ENCODE measurements around the gene SLC51A. TPM values are rescaled to one million over a fixed set of nuclear protein-coding genes. Genes with fewer than 3 reads are reported as not detected.
A peak's percentile ranks its signal among the peaks of the same experiment; 100 is the strongest.

The SLC51A gene
- total and polyA plus RNA-seq, 9 of the 15 experiments (the other 6 are each of a cell fraction or from before 2014, with no cell fraction given): 0.35 to 0.38 TPM; not detected in 7

GRCh38 chr3:196177567-196177966 lies 38.8 kb upstream of the SLC51A start:
- Histone ChIP-seq H4K20me1 (replicated peaks; ENCODE audit: control insufficient read depth, insufficient read depth, low read length) (no peaks in the 10 kb centered on the region), H3K27ac (ENCODE audit: extremely low read depth, low read depth, low read length) (peak overlapping the region; percentile 30; the same call in 2 of the 3 replicates), H3K27me3 (ENCODE audit: control insufficient read depth in 2 of 2, insufficient read depth in 2 of 2, low read length in 2 of 2) (no peaks in the 10 kb centered on the region), H3K4me3 (no peak overlapping the region), H3K9ac (ENCODE audit: insufficient read depth in 1 of 2, low read depth in 2 of 2, low read length in 2 of 2) (peak overlapping the region in 1 of 2 experiments; percentile 76; a peak in 1 of 4 replicates), H3K9me3 (replicated peaks; ENCODE audit: control insufficient read depth, insufficient read depth, low read depth, low read length) (no peaks in the 10 kb centered on the region), H3K4me1 (replicated peaks in 1 of 2; ENCODE audit: control insufficient read depth in 2 of 2, insufficient read depth in 2 of 2, low read length in 2 of 2) (peaks cover 47 to 59% of the 10 kb centered on the region in 2 experiments), H3K9me1 (ENCODE audit: control insufficient read depth, insufficient read depth, low read length) (no peaks in the 10 kb centered on the region), H2AFZ (ENCODE audit: low read depth, low read length) (peak overlapping the region; percentile 67), H3K4me2 (ENCODE audit: insufficient read depth, low read length) (peak overlapping the region; percentile 49; the same call in 1 of the 2 replicates), H3K79me2 (ENCODE audit: control insufficient read depth, insufficient read depth, low read length) (no peaks in the 10 kb centered on the region), H3K36me3 (ENCODE audit: control insufficient read depth, insufficient read depth, low read length) (no peaks in the 10 kb centered on the region)
- in situ Hi-C loops (cut with MboI) (no loop called here), intact Hi-C loops (cut with micrococcal nuclease) (no loop called here)
- peak; percentile 13 for ATAC-seq
- POLR2A ChIA-PET: no interaction called here
- WGBS (ENCODE audit: insufficient coverage, low coverage, missing lambda C conversion rate): 40% methylated on average over 16 of the region's 16 CpGs
- peak in 3 of 4 experiments; percentile 33 to 64 (median 48) for DNase-seq (ENCODE audit: extremely low read depth in 1 of 4, low spot score in 3 of 4)
- CTCF ChIA-PET (ENCODE audit: low intra/inter-chr PET ratio): no interaction called here
- no TSS peak for BruUV-seq (replicated peaks)
- FAIRE-seq: peak; percentile 65
- TF ChIP-seq NCOR1 (IDR thresholded peaks at IDR 0.05): no peak
- no peak for TF ChIP-seq PTBP1 (IDR thresholded peaks at IDR 0.05; ENCODE audit: low read depth, low read length)
- TF ChIP-seq ZNF766 (CRISPR knock-in tag; conservative IDR thresholded peaks at IDR 0.05): 0 out of 2 replicates have a peak, but pooled peaks have one; percentile 53
- TF ChIP-seq EGR1 (conservative IDR thresholded peaks at IDR 0.05): peak; percentile 67
- TF ChIP-seq L3MBTL2 (IDR thresholded peaks at IDR 0.05): peak; percentile 73; the same call in 1 of the 2 replicates
- TF ChIP-seq ARID1B (IDR thresholded peaks at IDR 0.05): 0 out of 2 replicates have a peak, but pooled peaks have one; percentile 13
- TF ChIP-seq REST (IDR thresholded peaks at IDR 0.05; ENCODE audit: borderline replicate concordance): 0 out of 2 replicates have a peak, but pooled peaks have one; percentile 9
- no peak for TF ChIP-seq REST (CRISPR knock-in tag; IDR thresholded peaks at IDR 0.05; ENCODE audit: low read depth)
- TF ChIP-seq NR1H2 (CRISPR knock-in tag; IDR thresholded peaks at IDR 0.05): no peak
- no peak for TF ChIP-seq ZNF232 (CRISPR knock-in tag; IDR thresholded peaks at IDR 0.05)
- no peak for TF ChIP-seq PRDM10 (IDR thresholded peaks at IDR 0.05; ENCODE audit: partially characterized antibody)
- no peak for TF ChIP-seq ZNF717 (CRISPR knock-in tag; IDR thresholded peaks at IDR 0.05)

All from K562 (cell line).